ENCODE results near the gene SCD5. TPM values are rescaled to one million over a fixed set of nuclear protein-coding genes. Genes with fewer than 3 reads are reported as not detected.

SCD5 gene
- total RNA-seq, 2 donors from 2014 or later: 51.4 TPM

DNA sequence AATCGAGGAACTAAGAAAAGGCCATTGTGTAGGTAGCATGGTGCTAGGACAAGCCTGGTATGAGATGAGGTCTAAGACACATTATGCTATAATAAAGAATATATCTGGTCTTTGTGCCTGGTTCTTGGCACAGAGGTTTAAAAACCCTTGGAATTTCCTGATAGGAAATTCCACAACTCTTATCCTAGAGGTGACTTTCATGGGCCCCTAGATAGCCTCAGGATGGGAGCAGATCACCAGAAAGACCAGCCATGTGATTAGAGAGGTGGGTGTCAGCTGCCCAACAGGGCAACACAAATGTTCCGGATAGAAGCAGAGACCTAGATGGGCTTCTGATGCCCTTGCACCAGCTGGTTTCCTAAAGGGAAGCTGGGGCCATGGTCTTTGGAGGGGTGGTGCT, 107.2 kb downstream of the SCD5 start:
- H3K27me3 ChIP-seq: no peaks in the 10 kb centered on the region
- H3K36me3 ChIP-seq (replicated peaks in 1 of 2; ENCODE audit: insufficient read depth in 1 of 2, low read depth in 2 of 2): no peaks in the 10 kb centered on the region
- intact Hi-C loops (cut with DNase I): no loop called here
- peaks cover 8% of the 10 kb centered on the region for H3K4me1 ChIP-seq
- no peak for TF ChIP-seq POLR2A (IDR thresholded peaks at IDR 0.05)
- TF ChIP-seq, protein P1, sequence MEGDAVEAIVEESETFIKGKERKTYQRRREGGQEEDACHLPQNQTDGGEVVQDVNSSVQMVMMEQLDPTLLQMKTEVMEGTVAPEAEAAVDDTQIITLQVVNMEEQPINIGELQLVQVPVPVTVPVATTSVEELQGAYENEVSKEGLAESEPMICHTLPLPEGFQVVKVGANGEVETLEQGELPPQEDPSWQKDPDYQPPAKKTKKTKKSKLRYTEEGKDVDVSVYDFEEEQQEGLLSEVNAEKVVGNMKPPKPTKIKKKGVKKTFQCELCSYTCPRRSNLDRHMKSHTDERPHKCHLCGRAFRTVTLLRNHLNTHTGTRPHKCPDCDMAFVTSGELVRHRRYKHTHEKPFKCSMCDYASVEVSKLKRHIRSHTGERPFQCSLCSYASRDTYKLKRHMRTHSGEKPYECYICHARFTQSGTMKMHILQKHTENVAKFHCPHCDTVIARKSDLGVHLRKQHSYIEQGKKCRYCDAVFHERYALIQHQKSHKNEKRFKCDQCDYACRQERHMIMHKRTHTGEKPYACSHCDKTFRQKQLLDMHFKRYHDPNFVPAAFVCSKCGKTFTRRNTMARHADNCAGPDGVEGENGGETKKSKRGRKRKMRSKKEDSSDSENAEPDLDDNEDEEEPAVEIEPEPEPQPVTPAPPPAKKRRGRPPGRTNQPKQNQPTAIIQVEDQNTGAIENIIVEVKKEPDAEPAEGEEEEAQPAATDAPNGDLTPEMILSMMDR (IDR thresholded peaks at IDR 0.05): no peak
- H3K27ac ChIP-seq: no peak overlapping the region
- ATAC-seq (no peak), DNase-seq (no peak)
- no peaks in the 10 kb centered on the region for H3K9me3 ChIP-seq
- WGBS, 2 donors: 97 to 98% methylated on average over 2 of the region's 2 CpGs
- H3K4me3 ChIP-seq: no peak overlapping the region

DNA sequence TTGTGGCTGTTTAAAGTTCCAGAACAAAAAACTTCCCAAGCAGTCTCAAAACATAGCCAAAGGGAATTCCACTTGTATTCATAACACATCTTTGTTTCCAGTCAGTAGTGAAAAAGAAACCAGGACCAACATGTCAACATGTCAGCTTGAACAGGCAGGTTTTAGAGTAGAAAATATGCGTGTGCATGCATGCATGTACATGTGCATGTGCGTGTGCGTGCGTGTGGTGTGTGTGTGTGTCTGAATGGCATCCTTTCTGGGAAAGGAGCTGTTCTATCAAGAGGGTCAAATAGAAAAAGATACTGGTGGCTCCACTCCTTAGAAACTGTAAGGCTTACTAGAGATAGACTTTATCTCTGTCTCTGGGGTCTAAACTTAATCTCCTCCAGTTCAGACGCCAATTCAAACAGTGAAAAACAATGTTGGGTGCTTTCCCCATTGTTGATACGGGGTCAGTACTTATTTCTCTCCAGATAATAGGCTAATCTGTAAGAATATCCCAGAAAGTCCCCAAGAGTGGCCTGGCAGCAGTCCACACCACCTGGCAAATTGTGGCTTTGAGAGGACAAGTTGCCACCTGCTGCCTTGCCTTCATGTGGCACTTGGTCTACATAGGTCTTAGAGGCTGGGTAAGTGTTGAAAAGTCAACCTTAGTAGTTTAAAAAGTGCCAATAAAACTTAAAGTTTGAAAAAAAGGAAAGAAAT, 110.4 kb downstream of the SCD5 start:
- Histone ChIP-seq H3K4me1 (no peaks in the 10 kb centered on the region), H3K4me3 (no peak overlapping the region), H3K27me3 (no peaks in the 10 kb centered on the region), H3K27ac (no peak overlapping the region), H3K36me3 (replicated peaks in 1 of 2; ENCODE audit: insufficient read depth in 1 of 2, low read depth in 2 of 2) (no peaks in the 10 kb centered on the region), H3K9me3 (no peaks in the 10 kb centered on the region)
- intact Hi-C loops (cut with DNase I): no loop called here
- WGBS, 2 donors: 74 to 76% methylated on average over 6 of the region's 6 CpGs
- ATAC-seq (no peak), DNase-seq (no peak)
- no peak for TF ChIP-seq POLR2A (IDR thresholded peaks at IDR 0.05)
- TF ChIP-seq, protein P1 (IDR thresholded peaks at IDR 0.05): no peak

DNA sequence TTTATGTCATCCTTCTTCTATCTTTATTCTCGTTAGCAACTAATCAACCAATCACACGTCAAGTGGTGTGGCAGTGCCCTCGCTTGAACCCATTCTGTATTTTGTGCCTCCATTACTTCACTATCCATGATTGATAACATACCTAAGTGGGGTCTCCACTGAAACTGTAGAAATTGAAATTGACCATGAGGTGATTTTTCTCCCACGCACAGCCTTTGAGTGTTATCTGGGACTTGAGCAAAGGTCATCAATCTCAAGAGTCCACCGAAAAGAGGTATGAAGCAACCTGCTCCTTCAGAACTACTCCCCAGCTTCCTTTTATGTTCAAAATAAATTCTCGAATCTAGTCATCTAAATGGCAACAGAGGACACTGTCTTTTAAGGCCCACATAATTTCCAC, 111.1 kb downstream of the SCD5 start:
- Histone ChIP-seq H3K9me3 (no peaks in the 10 kb centered on the region), H3K36me3 (replicated peaks in 1 of 2; ENCODE audit: insufficient read depth in 1 of 2, low read depth in 2 of 2) (no peaks in the 10 kb centered on the region), H3K4me1 (no peaks in the 10 kb centered on the region), H3K27ac (no peak overlapping the region), H3K4me3 (no peak overlapping the region), H3K27me3 (no peaks in the 10 kb centered on the region)
- DNase-seq (no peak), ATAC-seq (no peak)
- TF ChIP-seq POLR2A (IDR thresholded peaks at IDR 0.05): no peak
- TF ChIP-seq, protein P1 (IDR thresholded peaks at IDR 0.05): no peak
- intact Hi-C loops (cut with DNase I): no loop called here
- WGBS, 2 donors: 57 to 64% methylated on average over 6 of the region's 6 CpGs

DNA sequence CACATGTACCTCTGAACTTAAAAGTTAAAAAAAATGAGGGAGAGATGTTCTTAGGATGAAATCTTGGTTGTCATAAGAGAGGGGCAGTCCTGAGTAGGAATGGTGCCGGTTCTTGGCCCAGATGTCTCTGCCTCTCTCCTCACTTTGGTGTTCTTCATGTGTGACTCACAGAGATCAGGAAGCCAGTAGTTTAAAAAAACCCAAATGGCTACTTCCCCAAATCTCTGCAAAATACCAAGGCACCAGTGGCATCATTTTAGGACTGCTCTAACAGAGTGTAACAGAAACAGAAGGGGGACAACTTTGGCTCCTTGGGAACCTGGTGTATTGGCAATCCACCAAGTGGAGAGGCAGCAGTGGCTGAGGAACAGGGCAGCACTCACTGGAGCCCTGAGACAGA, 116.8 kb downstream of the SCD5 start:
- no peak overlapping the region for H3K4me3 ChIP-seq
- no peaks in the 10 kb centered on the region for H3K36me3 ChIP-seq (replicated peaks in 1 of 2; ENCODE audit: insufficient read depth in 1 of 2, low read depth in 2 of 2)
- ATAC-seq: no peak
- DNase-seq: no peak
- intact Hi-C loops (cut with DNase I): no loop called here
- 58 to 81% methylated on average over 1 of the region's 1 CpG for WGBS, 2 donors
- H3K27ac ChIP-seq: no peak overlapping the region
- no peaks in the 10 kb centered on the region for H3K9me3 ChIP-seq
- no peaks in the 10 kb centered on the region for H3K4me1 ChIP-seq
- H3K27me3 ChIP-seq: no peaks in the 10 kb centered on the region
- TF ChIP-seq, protein P1 (IDR thresholded peaks at IDR 0.05): no peak
- TF ChIP-seq POLR2A (IDR thresholded peaks at IDR 0.05): no peak

DNA sequence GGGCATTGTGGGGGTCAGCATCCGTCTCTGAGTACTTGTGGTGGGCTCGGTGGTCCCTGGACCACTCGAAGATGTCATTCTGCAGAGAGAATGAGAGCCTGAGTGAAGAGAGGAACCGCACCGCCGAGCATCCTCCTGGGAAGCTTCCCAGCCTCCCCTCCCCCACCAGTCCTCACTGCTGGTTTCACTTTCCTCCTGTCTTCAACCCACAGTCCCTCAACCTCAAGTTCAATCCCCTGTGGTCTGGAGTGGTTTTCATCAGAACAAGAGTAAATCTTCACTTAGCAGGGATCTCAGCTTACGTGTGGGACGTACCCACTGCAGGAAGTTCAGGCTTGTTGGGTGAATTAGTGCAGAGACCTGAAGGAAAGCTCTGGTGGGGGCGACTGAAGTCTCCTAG, 117.8 kb downstream of the SCD5 start:
- Histone ChIP-seq H3K4me1 (no peaks in the 10 kb centered on the region), H3K27ac (no peak overlapping the region), H3K27me3 (no peaks in the 10 kb centered on the region), H3K36me3 (replicated peaks in 1 of 2; ENCODE audit: insufficient read depth in 1 of 2, low read depth in 2 of 2) (no peaks in the 10 kb centered on the region), H3K9me3 (no peaks in the 10 kb centered on the region), H3K4me3 (no peak overlapping the region)
- TF ChIP-seq, protein P1 (IDR thresholded peaks at IDR 0.05): no peak
- TF ChIP-seq POLR2A (IDR thresholded peaks at IDR 0.05): no peak
- no peak for ATAC-seq
- no peak for DNase-seq
- intact Hi-C loops (cut with DNase I): no loop called here
- WGBS, 2 donors: 79 to 81% methylated on average over 8 to 9 of the region's 9 CpGs
